GM04504 (cell line): Measurements from ENCODE around the gene CYS1.
A peak's percentile ranks its signal among the peaks of the same experiment; 100 is the strongest.
"Not testable (repeated sequence)": the region's sequence is repeated elsewhere in the genome, so short reads cannot be mapped to it uniquely, and the experiment has no call there.

Experiments
- DNase-seq: peaks from one replicate; pipeline ENCODE4 v3.0.0-alpha.2; 2012; ENCODE audit warnings: low read depth

CYS1 gene

GRCh38 chr2:10091889-10092244 lies 11.7 kb upstream of the CYS1 start:
- DNase-seq = not testable (repeated sequence)

- DNase-seq = no peak
Observed at GRCh38 chr2:10091182-10091888, 11.1 kb upstream of the CYS1 start.

- no peak for DNase-seq
Observed at GRCh38 chr2:10089565-10090190, 9.5 kb upstream of the CYS1 start.

- DNase-seq = no peak
Observed at GRCh38 chr2:10087360-10087759, 7.1 kb upstream of the CYS1 start.

GRCh38 chr2:10086950-10087349 lies 6.7 kb upstream of the CYS1 start:
- no peak for DNase-seq

GRCh38 chr2:10085668-10086059 lies 5.5 kb upstream of the CYS1 start:
- no peak for DNase-seq

GRCh38 chr2:10085043-10085667 lies 4.9 kb upstream of the CYS1 start:
- no peak for DNase-seq

- no peak for DNase-seq
Observed at GRCh38 chr2:10084223-10084865, 4.1 kb upstream of the CYS1 start.

GRCh38 chr2:10083692-10084211 lies 3.5 kb upstream of the CYS1 start:
- no peak for DNase-seq

GRCh38 chr2:10083046-10083445 lies 2.8 kb upstream of the CYS1 start:
- no peak for DNase-seq

GRCh38 chr2:10080536-10081304 lies 509 bp upstream of the CYS1 start:
- DNase-seq = no peak

- peak; percentile 55 for DNase-seq
Observed at GRCh38 chr2:10079266-10079869, 843 bp downstream of the CYS1 start.

- peak; percentile 31 for DNase-seq
Observed at GRCh38 chr2:10078704-10079265, 1.4 kb downstream of the CYS1 start.

GRCh38 chr2:10078001-10078400 lies 2.2 kb downstream of the CYS1 start:
- no peak for DNase-seq

- no peak for DNase-seq
Observed at GRCh38 chr2:10076988-10077527, 3.2 kb downstream of the CYS1 start.

- DNase-seq = no peak
Observed at GRCh38 chr2:10076511-10076910, 3.7 kb downstream of the CYS1 start.

GRCh38 chr2:10075571-10076209 lies 4.5 kb downstream of the CYS1 start:
- DNase-seq = no peak

- DNase-seq = no peak
Observed at GRCh38 chr2:10075101-10075500, 5.1 kb downstream of the CYS1 start.

- DNase-seq = no peak
Observed at GRCh38 chr2:10073706-10074105, 6.5 kb downstream of the CYS1 start.
